Thyroid gland (tissue), 4 donors: ENCODE data around the gene NEK6.

Source experiments
- POLR2A ChIP-seq, 2 donors: fragments of 450-650 bp; IDR thresholded peaks; one replicate each; pipeline ENCODE4 v1.6.1; 2017; ENCODE audit warnings: antibody characterized with exemption in 2 of 2, mild to moderate bottlenecking in 2 of 2, moderate library complexity in 1 of 2
- TF ChIP-seq, protein P1 (sequence below), 6 experiments: fragments of 200-600 bp in 3 of 6; fragments of 450-650 bp in 3 of 6; sonication (generic) in 3 of 6; IDR thresholded peaks; one replicate each; pipeline ENCODE4 v1.5.1; 2016 to 2019; ENCODE audit warnings: antibody characterized with exemption in 6 of 6, mild to moderate bottlenecking in 2 of 6, inconsistent platforms in 1 of 6, moderate library complexity in 1 of 6

DNA sequence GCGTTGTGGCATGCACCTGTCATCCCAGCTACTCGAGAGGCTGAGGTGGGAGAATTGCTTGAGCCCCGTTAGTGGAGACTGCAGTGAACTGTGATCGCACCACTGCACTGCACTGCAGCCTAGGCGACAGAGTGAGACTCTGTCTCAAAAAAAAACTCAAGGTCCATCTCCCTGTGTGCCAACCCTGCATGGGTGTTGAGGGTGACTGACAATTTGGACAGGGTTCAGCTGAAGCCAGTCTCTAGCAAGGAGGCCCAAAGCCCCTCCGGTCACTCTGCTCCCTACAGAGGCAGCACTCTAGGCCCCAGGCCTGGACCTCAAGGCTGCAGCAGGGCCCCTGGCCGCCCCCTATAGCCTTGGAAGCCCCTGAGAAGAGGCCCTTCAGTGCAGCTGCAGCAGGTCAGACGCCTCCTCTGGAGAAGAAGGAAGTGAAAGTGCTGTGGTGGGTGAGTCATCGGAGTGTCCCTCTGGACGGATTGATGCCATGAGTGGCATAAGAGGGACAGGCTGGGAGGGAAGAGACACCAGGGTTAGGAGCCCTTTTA, 39.2 kb upstream of the NEK6 start:
- TF ChIP-seq, protein P1, sequence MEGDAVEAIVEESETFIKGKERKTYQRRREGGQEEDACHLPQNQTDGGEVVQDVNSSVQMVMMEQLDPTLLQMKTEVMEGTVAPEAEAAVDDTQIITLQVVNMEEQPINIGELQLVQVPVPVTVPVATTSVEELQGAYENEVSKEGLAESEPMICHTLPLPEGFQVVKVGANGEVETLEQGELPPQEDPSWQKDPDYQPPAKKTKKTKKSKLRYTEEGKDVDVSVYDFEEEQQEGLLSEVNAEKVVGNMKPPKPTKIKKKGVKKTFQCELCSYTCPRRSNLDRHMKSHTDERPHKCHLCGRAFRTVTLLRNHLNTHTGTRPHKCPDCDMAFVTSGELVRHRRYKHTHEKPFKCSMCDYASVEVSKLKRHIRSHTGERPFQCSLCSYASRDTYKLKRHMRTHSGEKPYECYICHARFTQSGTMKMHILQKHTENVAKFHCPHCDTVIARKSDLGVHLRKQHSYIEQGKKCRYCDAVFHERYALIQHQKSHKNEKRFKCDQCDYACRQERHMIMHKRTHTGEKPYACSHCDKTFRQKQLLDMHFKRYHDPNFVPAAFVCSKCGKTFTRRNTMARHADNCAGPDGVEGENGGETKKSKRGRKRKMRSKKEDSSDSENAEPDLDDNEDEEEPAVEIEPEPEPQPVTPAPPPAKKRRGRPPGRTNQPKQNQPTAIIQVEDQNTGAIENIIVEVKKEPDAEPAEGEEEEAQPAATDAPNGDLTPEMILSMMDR (IDR thresholded peaks at IDR 0.05): no peak
- no peak for TF ChIP-seq POLR2A (IDR thresholded peaks at IDR 0.05)
